Peyer's patch (tissue), 4 donors: ENCODE results near the gene FAT2.

Experiments used
- POLR2A ChIP-seq, 2 donors: fragments of 450-650 bp; IDR thresholded peaks; one replicate each; pipeline ENCODE4 v1.5.1; 2017; ENCODE audit warnings: antibody characterized with exemption in 2 of 2, mild to moderate bottlenecking in 2 of 2, moderate library complexity in 2 of 2
- TF ChIP-seq, protein P1 (sequence below), 6 experiments: fragments of 450-650 bp in 4 of 6; fragments of 200-600 bp in 2 of 6; sonication (generic) in 1 of 6; IDR thresholded peaks; one replicate each; pipeline ENCODE4 v1.5.1; 2017 to 2019; ENCODE audit warnings: antibody characterized with exemption in 6 of 6, mild to moderate bottlenecking in 3 of 6, moderate library complexity in 1 of 6

DNA sequence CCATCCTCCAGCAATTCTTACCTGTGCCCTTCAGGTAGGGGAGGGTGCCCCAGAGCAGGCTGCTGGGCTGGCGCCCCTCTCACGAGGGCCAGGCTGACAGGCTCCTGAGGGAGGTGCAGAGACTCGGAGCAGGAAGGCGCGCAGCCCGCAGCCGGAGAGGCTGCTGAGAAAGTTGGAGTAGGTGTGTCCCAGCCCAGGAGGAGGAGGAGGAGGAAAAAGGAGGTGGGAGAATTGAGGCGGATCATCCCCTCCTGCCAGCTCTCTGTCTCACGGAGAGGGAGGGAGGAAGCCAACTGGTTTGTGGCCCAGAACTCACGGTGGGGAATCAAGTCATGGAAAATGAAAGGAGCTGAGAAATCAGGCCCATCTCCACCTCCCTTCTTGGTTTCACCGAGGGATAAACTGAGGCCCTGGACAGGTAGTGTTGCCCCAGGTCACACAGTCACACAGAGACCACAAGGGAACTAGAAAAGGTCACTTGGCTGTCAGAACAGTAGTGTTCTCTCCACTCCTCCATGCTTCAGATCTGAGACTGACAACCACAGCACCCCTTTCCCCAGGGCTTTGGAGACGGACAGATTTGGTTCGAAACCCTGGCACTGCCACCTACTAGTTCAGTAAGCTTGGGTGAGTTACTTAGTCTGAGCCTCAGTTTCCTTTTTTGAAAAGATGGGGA is at the start of gene FAT2:
- TF ChIP-seq, protein P1, sequence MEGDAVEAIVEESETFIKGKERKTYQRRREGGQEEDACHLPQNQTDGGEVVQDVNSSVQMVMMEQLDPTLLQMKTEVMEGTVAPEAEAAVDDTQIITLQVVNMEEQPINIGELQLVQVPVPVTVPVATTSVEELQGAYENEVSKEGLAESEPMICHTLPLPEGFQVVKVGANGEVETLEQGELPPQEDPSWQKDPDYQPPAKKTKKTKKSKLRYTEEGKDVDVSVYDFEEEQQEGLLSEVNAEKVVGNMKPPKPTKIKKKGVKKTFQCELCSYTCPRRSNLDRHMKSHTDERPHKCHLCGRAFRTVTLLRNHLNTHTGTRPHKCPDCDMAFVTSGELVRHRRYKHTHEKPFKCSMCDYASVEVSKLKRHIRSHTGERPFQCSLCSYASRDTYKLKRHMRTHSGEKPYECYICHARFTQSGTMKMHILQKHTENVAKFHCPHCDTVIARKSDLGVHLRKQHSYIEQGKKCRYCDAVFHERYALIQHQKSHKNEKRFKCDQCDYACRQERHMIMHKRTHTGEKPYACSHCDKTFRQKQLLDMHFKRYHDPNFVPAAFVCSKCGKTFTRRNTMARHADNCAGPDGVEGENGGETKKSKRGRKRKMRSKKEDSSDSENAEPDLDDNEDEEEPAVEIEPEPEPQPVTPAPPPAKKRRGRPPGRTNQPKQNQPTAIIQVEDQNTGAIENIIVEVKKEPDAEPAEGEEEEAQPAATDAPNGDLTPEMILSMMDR (IDR thresholded peaks at IDR 0.05) = no peak
- no peak for TF ChIP-seq POLR2A (IDR thresholded peaks at IDR 0.05)
